ENCODE measurements around the gene POLL.

Gene POLL

DNA sequence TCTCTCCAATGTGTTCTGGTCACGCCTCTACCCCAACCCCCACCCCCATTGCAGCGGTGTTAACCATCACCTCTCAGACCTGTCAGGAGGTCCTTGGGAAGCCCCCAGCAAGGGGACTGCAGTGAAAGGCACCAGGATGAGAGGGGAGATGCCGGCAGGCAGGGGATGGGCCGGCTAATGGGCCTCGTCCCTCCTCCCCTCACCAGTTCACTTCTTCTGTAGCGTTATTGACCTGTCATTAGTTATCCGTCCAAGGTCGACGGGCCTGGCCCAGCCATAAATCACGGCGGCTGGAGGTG is 18.8 kb downstream of the POLL start:
- Histone ChIP-seq H3K27ac (replicated peaks; ENCODE audit: low read length) (no peak overlapping the region), H2BK5ac (ENCODE audit: low read length) (no peak overlapping the region), H3K4ac (ENCODE audit: low read length) (peak overlapping the region; percentile 28), H3K27me3 (ENCODE audit: control insufficient read depth in 3 of 3, insufficient read depth in 3 of 3, low read depth in 1 of 3, low read length in 3 of 3) (peaks cover 0 to 76% (median 49%) of the 10 kb centered on the region in 3 experiments), H3K4me3 (ENCODE audit: low read length in 2 of 2) (peak overlapping the region in 1 of 2 donors; percentile 73), H2BK12ac (ENCODE audit: low read length) (no peak overlapping the region), H2BK15ac (ENCODE audit: low read length) (no peak overlapping the region), H3K9me3 (replicated peaks in 1 of 2; ENCODE audit: control insufficient read depth in 2 of 2, insufficient read depth in 1 of 2, low read depth in 1 of 2, low read length in 2 of 2) (peaks cover 3 to 7% of the 10 kb centered on the region in 2 donors), H3K9ac (ENCODE audit: low read depth, low read length, poor library complexity) (peak overlapping the region; percentile 8), H3K23ac (ENCODE audit: low read depth, low read length, poor library complexity) (peak overlapping the region; percentile 45), H3K14ac (ENCODE audit: low read length) (no peak overlapping the region), H3K36me3 (replicated peaks in 1 of 2; ENCODE audit: control insufficient read depth in 2 of 2, insufficient read depth in 2 of 2, low read length in 2 of 2) (no peaks in the 10 kb centered on the region), H4K91ac (ENCODE audit: low read depth, low read length, poor library complexity) (no peak overlapping the region), H2AK5ac (ENCODE audit: low read depth, low read length) (no peak overlapping the region), H3K79me1 (ENCODE audit: low read depth, low read length) (no peaks in the 10 kb centered on the region), H3K4me2 (ENCODE audit: insufficient read depth, low read length, poor library complexity, severe bottlenecking) (peak overlapping the region; percentile 87), H2AFZ (ENCODE audit: low read length) (peak overlapping the region; percentile 55), H4K8ac (ENCODE audit: low read depth, low read length) (no peak overlapping the region), H3K4me1 (ENCODE audit: control insufficient read depth in 2 of 2, insufficient read depth in 1 of 2, low read depth in 1 of 2, low read length in 2 of 2) (peaks cover 8 to 16% of the 10 kb centered on the region in 2 donors), H2BK120ac (ENCODE audit: low read depth, low read length) (no peak overlapping the region), H3K18ac (ENCODE audit: low read length) (peak overlapping the region; percentile 90)
- no CpG with 5 or more reads among the region's 11 CpGs for WGBS, 2 donors (ENCODE audit: extremely low coverage in 2 of 2, insufficient read length in 2 of 2, insufficient replicate concordance in 1 of 2)
- DNase-seq (ENCODE audit: low spot score), result no peak

DNA sequence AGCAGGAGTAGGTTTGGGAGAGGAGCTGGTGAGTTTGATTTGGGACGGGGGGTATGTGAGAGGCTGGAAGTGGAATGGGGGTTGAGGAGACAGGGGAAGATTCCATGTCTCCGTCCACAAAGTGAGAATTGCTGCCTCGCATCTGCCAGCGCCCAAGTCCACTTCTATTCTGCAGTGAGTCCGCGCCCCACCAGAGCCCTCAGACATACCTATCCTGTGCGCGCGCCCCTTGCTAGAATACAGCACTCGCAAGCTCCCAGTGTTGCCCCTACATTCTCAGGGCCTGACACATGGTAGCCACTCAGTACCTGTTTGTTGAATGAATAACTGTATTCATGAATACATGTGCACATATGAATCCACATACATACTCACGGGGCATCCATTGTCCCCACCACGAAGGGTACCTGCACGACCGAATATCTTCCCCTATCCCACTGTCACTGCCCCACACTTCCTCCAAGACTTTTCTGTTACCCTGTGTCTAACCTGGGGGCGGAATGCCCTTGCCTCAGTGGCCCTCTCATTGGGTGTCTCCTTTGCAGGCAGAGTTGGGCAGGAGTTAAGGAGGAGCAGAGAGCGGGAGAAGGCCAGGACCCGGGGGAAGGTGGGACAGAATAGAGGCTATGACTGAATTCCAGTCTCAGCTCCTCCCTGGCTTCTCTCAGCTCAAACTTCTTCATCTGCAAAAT is 19.9 kb downstream of the POLL start:
- Histone ChIP-seq H3K36me3 (replicated peaks in 1 of 2; ENCODE audit: control insufficient read depth in 2 of 2, insufficient read depth in 2 of 2, low read length in 2 of 2) (no peaks in the 10 kb centered on the region), H3K18ac (ENCODE audit: low read length) (no peak overlapping the region), H2BK12ac (ENCODE audit: low read length) (no peak overlapping the region), H2BK5ac (ENCODE audit: low read length) (no peak overlapping the region), H4K8ac (ENCODE audit: low read depth, low read length) (no peak overlapping the region), H3K27ac (replicated peaks; ENCODE audit: low read length) (no peak overlapping the region), H3K14ac (ENCODE audit: low read length) (no peak overlapping the region), H3K4ac (ENCODE audit: low read length) (no peak overlapping the region), H3K9ac (ENCODE audit: low read depth, low read length, poor library complexity) (no peak overlapping the region), H3K4me3 (ENCODE audit: low read length in 2 of 2) (no peak overlapping the region), H2BK15ac (ENCODE audit: low read length) (no peak overlapping the region), H2BK120ac (ENCODE audit: low read depth, low read length) (no peak overlapping the region), H3K4me1 (ENCODE audit: control insufficient read depth in 2 of 2, insufficient read depth in 1 of 2, low read depth in 1 of 2, low read length in 2 of 2) (peaks cover 8 to 16% of the 10 kb centered on the region in 2 donors), H3K4me2 (ENCODE audit: insufficient read depth, low read length, poor library complexity, severe bottlenecking) (no peak overlapping the region), H3K79me1 (ENCODE audit: low read depth, low read length) (no peaks in the 10 kb centered on the region), H2AK5ac (ENCODE audit: low read depth, low read length) (no peak overlapping the region), H3K9me3 (replicated peaks in 1 of 2; ENCODE audit: control insufficient read depth in 2 of 2, insufficient read depth in 1 of 2, low read depth in 1 of 2, low read length in 2 of 2) (peaks cover 3 to 5% of the 10 kb centered on the region in 2 donors), H3K23ac (ENCODE audit: low read depth, low read length, poor library complexity) (no peak overlapping the region), H4K91ac (ENCODE audit: low read depth, low read length, poor library complexity) (no peak overlapping the region), H3K27me3 (ENCODE audit: control insufficient read depth in 3 of 3, insufficient read depth in 3 of 3, low read depth in 1 of 3, low read length in 3 of 3) (peaks cover 0 to 85% (median 49%) of the 10 kb centered on the region in 3 experiments), H2AFZ (ENCODE audit: low read length) (no peak overlapping the region)
- no peak for DNase-seq (ENCODE audit: low spot score)
- WGBS, 2 donors (ENCODE audit: extremely low coverage in 2 of 2, insufficient read length in 2 of 2, insufficient replicate concordance in 1 of 2), result 100% methylated on average over 1 of the region's 17 CpGs; no CpG with 5 or more reads in 1 of the 2 donors

DNA sequence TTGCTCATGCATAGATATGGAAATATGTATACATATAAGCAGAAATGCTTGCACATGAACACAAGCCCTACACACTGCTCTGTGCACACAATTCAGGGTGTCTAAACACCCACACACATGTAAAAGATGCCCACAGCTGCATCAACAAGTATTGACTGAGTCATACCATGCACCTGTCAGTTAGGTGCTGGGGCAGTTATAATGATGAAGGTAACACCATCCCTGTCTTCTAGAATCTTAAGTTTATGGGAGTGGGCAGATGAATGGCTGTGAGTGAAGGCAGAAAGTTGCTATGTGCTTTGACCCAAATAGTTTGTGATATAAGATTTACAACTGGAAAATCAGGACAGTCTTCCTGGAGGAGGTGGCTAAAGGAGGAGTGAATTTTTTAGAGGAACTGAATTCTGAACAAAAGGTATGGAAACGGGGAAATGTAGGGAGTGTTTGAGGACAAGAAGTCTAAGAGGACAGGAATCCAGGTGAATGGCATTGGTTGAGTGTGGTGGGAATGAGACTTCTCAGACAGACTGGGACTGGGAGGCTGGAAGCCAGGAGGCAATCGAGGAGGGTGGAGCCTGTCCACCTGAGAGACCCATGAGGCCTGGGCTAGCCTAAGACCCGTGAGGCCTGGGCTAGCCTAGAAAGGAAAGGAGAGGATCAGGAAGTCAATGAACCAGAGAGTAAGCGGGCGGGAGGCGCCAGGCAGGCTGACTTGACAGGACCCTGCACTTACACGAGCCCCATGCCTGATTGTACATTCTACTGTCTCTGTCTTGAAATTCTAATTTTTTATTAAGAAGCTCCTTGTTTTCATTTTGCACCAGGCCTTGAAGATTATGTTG is 20.7 kb downstream of the POLL start:
- H3K27me3 ChIP-seq (ENCODE audit: control insufficient read depth in 3 of 3, insufficient read depth in 3 of 3, low read depth in 1 of 3, low read length in 3 of 3), result peaks cover 0 to 84% (median 49%) of the 10 kb centered on the region in 3 experiments
- no peak overlapping the region for H3K14ac ChIP-seq (ENCODE audit: low read length)
- no peak overlapping the region for H2BK5ac ChIP-seq (ENCODE audit: low read length)
- no peak overlapping the region for H2BK12ac ChIP-seq (ENCODE audit: low read length)
- no peak overlapping the region for H3K4me2 ChIP-seq (ENCODE audit: insufficient read depth, low read length, poor library complexity, severe bottlenecking)
- no peaks in the 10 kb centered on the region for H3K9me3 ChIP-seq (replicated peaks in 1 of 2; ENCODE audit: control insufficient read depth in 2 of 2, insufficient read depth in 1 of 2, low read depth in 1 of 2, low read length in 2 of 2)
- no peak overlapping the region for H3K4me3 ChIP-seq (ENCODE audit: low read length in 2 of 2)
- H3K4me1 ChIP-seq (ENCODE audit: control insufficient read depth in 2 of 2, insufficient read depth in 1 of 2, low read depth in 1 of 2, low read length in 2 of 2), result peaks cover 8 to 16% of the 10 kb centered on the region in 2 donors
- H2AFZ ChIP-seq (ENCODE audit: low read length), result no peak overlapping the region
- 100% methylated on average over 1 of the region's 7 CpGs; no CpG with 5 or more reads in 1 of the 2 donors for WGBS, 2 donors (ENCODE audit: extremely low coverage in 2 of 2, insufficient read length in 2 of 2, insufficient replicate concordance in 1 of 2)
- H3K23ac ChIP-seq (ENCODE audit: low read depth, low read length, poor library complexity), result no peak overlapping the region
- no peaks in the 10 kb centered on the region for H3K36me3 ChIP-seq (replicated peaks in 1 of 2; ENCODE audit: control insufficient read depth in 2 of 2, insufficient read depth in 2 of 2, low read length in 2 of 2)
- H4K91ac ChIP-seq (ENCODE audit: low read depth, low read length, poor library complexity), result no peak overlapping the region
- no peak overlapping the region for H3K27ac ChIP-seq (replicated peaks; ENCODE audit: low read length)
- H2AK5ac ChIP-seq (ENCODE audit: low read depth, low read length), result no peak overlapping the region
- H2BK120ac ChIP-seq (ENCODE audit: low read depth, low read length), result no peak overlapping the region
- no peak for DNase-seq (ENCODE audit: low spot score)
- H3K18ac ChIP-seq (ENCODE audit: low read length), result no peak overlapping the region
- H3K9ac ChIP-seq (ENCODE audit: low read depth, low read length, poor library complexity), result no peak overlapping the region
- H4K8ac ChIP-seq (ENCODE audit: low read depth, low read length), result peak overlapping the region; percentile 52
- H2BK15ac ChIP-seq (ENCODE audit: low read length), result no peak overlapping the region
- H3K79me1 ChIP-seq (ENCODE audit: low read depth, low read length), result no peaks in the 10 kb centered on the region
- no peak overlapping the region for H3K4ac ChIP-seq (ENCODE audit: low read length)
